GM21723 (cell line): ENCODE measurements around the gene BMPR2.
"Not testable (repeated sequence)": the region's sequence is repeated elsewhere in the genome, so short reads cannot be mapped to it uniquely, and the experiment has no call there.

Source experiments
- ATAC-seq: cut with Tn5 transposase; IDR thresholded peaks from one replicate; pipeline ENCODE4 v1.9.1; 2021; ENCODE audit warnings: mild to moderate bottlenecking, moderate library complexity; ENCODE audit not compliant: unreplicated experiment

Gene BMPR2

GRCh38 chr2:202375609-202376408, at the start of gene BMPR2:
TSS of gene BMPR2 (plus strand) at chr2:202376327. CDS start at chr2:202377475, 1,148 bp downstream.
- ATAC-seq: peak; percentile 65

GRCh38 chr2:202327858-202328257, 48.3 kb upstream of the BMPR2 start:
- no peak for ATAC-seq

- ATAC-seq: no peak
Measured at GRCh38 chr2:202335791-202336467, 40.2 kb upstream of the BMPR2 start.

DNA sequence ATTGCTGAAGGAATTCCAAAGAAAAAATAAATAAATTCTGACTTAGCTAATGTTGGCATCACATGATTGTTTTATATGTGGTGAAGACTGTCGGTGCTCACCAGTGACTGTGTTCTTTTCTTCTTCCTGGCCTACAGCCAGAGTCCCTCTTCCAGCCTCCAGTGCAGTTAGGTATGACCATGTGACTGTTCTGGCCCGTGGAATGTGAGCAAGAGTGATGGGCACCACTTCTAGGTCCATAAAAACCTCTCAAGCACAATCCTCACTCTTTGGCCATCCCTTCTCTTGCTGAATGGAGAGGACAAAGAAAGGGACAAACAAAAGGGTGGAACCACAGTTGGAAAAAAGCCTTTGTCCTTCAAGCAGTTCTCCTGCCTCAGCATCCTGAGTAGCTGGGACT, 39.0 kb upstream of the BMPR2 start:
- ATAC-seq: no peak

DNA sequence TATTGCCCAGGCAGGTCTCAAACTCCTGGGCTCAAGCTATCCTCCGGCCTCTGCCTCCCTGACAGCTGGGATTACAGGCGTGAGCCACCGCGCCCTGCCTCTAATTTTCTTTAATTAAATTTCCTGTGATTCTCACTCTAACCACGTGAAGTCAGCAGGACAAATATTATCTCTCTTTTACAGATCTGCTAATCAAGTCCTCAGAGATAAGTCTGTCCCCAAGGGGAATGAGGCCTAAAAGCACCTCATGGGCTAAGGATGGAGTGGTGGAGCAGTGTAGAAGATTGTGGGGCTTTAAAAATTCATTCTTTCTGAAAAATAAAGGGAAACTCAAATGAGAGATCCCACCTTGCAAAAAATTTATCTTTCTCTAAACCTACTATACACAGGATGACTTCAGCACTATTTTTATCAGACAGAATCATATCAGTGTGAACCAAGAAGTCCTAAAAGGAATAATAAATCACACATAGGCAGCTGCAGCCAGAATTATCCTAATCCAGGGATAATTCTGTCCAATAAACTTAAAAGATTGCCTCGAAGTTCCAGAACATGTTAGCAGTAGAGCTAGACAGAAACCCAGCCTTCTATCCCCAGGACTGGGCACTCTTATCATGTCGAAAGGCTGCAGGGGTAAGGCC, 38.3 kb upstream of the BMPR2 start:
- no peak for ATAC-seq

GRCh38 chr2:202339071-202339870, 36.9 kb upstream of the BMPR2 start:
- no peak for ATAC-seq

- ATAC-seq: no peak
Measured at GRCh38 chr2:202344178-202344577, 31.9 kb upstream of the BMPR2 start.

DNA sequence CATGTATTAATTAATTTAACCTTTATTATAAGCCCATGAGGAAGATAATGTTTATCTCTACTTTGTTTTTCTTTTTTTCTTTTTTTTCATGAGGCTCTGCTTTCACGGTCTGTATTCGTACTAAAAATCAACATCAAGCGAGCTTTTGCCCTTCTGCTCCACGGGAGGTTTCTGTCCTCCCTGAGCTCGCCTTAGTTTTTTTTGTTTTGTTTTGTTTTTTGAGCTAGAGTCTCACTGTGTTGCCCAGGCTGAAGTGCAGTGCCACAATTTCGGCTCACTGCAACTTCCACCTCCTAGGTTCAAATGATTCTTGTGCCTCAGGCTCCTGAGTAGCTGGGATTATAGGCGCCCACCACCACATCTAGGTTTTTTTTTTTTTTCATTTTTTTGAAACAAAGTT, 29.9 kb upstream of the BMPR2 start:
- no peak for ATAC-seq

DNA sequence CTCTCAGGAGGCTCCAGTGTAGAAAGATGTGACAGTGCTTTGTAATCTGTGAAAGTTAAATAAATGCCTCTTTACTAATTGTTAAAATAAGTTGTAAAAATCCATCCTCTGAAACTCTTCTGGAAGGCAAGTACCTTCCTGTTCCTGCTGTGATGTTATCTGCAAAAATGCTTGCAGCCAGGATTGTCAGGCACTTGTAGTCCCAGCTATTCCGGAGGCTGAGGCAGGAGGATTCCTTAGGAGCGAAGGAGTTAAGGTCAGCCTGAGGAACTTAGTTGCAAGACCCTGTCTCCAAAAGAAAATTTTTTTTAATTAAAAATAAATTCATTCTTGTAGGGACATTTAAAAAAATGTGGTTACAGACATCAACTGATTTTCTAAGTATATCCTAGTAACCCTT, 22.7 kb upstream of the BMPR2 start:
- no peak for ATAC-seq

DNA sequence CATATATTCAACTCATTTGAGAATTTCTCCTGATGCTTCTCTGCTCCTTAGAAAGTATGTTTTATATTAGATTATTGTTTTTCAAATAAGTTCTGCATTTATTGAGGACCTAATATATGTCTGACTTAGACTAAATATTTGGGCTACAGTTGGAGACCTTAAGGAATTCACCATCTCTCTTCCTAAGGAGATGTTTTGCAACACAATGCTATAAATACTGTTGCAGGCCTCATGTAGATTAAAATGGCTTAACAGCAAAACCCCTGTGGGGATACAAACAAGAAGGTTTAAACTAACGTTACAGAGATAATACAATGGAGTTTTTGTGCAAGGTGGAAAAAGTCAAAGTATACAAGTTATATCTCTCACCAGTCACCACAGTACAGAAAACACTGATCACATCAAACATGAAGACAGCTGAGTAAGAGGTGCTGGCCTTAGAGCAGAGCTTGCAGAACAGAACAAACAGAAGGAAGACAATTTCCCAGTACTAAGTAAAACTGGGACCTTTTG, 20.1 kb upstream of the BMPR2 start:
- no peak for ATAC-seq

GRCh38 chr2:202358924-202359323, 17.2 kb upstream of the BMPR2 start:
- not testable (repeated sequence) for ATAC-seq

DNA sequence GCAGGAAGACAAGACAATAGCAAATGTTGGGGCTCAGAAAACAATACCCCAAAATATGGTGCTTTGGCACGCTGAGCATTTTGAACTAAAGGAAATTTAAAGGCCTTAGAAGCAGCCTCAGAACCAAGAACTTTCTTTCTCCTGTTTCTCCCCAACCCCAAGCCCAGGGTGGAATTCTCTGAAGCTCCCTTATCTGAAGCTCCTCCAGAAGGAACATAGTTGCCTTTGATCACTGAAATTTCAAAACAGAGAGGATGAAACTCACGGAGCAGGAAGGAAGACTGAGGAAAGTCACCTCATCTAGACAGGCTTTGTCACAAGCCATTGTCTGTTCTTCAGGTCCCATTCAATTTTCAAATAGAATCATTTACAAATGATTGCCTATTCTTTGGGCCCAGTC, 15.5 kb upstream of the BMPR2 start:
- no peak for ATAC-seq

- no peak for ATAC-seq
Measured at GRCh38 chr2:202361108-202361507, 15.0 kb upstream of the BMPR2 start.

DNA sequence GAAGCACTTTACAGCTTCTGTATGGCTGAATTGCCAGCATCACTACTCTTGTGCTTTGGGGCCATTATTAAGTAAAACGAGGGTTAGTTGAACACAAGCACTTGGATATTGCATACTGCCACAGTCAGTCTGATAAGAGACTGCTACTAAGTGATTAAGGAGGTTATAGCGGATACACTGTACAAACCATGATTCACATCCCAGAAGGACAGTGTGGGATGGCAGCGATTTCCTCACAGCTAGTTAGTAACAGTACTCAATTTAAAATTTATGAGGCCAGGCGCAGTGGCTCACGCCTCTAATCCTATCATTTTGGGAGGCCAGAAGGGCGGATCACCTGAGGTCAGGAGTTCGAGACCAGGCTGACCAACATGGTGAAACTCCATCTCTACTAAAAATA, 2.6 kb upstream of the BMPR2 start:
- no peak for ATAC-seq

- not testable (repeated sequence) for ATAC-seq
Measured at GRCh38 chr2:202374383-202374782, 1.7 kb upstream of the BMPR2 start.

GRCh38 chr2:202375033-202375608, 1.0 kb upstream of the BMPR2 start:
- ATAC-seq: no peak

GRCh38 chr2:202376460-202377206, 506 bp downstream of the BMPR2 start:
- peak; percentile 40 for ATAC-seq

GRCh38 chr2:202377207-202377761, 1.2 kb downstream of the BMPR2 start:
- no peak for ATAC-seq

DNA sequence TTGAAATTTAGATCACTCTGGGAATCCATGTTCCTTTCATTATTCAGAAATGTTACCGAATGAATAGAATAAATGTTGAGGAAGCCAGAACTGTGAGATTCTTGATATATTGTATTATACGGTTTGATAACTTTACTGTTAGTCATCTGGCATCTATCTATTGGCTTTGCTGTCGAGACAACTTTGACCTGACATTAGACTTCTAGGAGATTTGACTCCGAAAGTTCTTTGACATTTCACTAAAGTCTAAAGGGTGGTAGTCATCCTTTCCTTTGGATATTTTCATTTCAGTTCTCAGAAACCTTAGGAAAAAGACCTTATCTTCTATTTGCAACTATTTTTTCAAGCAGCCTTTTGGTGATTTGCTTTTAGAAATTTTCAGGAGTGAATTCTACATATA, 1.9 kb downstream of the BMPR2 start:
- ATAC-seq: no peak
